ENCODE measurements around the gene CDH7.

Gene CDH7

DNA sequence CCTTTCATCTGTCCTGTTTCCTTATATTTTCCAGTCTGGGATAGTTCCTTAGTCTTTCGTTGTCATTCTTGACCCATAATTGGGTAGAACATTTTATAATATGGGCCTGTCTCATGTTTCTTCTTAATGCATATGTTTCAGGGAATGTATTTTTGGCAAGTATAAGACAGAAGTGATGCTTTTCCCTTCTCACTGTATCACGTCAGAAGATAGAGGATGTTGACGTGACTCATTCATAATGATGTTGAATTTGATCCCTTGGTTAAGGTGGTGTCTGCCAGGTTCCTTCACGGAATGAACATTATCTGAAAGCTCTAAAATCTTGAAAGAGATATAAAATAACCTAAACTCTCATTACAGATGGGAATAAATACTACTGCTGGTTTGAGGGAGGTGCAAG lies 18.8 kb downstream of the CDH7 start:
- no peak for DNase-seq

DNA sequence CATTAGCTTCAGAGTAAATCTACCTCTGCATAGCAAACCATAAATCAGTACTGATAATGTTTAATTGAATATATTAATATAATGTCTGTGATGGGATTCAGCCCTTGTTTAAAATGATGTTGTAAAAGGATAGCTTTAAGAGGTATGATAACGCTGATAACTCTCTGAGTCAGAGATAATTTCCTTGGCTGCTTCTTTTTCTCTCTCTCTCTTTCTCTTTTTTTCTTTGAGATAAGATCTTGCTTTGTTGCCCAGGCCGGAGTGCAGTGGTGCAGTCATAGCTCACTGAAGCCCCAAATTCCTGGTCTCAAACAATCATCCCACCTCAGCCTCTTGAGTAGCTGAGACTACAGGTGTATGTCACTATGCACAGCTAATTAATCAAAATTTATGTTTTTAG lies 35.7 kb downstream of the CDH7 start:
- DNase-seq, result no peak

DNA sequence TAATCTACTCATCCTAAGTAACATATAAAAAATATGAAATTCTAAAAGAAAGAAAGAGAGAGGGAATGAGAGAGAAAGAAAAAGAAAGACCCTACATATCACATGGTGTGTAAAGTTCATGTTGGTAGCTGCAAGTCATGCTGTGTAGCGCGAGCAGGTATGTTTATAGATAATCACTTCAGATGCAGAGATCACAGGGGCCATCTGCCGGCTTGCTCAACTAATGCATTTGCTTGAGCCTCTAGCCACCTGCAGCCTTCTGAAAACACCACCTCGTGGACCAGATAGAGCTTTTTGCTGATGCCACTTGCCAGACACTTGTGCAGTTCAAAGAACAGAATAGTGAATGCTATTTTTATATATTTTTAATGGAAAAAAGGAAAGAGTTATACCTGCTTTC lies 37.6 kb downstream of the CDH7 start:
- DNase-seq, result no peak

DNA sequence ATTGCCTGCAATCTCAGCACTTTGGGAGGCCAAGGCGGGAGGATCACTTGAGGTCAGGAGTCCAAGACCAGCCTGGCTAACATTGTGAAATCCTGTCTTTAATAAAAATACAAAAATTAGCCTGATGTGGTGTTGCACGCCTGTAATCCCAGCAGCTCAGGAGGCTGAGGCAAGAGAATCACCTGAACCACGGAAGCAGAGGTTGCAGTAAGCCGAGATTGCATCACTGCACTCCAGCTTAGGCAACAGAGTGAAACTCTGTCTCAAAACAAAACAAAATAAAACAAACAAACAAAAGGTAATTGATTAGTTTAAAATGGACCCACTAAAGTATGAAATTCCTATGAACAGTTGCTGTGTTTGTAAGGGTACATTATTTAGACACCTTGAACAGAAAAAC lies 39.8 kb downstream of the CDH7 start:
- DNase-seq, result no peak

DNA sequence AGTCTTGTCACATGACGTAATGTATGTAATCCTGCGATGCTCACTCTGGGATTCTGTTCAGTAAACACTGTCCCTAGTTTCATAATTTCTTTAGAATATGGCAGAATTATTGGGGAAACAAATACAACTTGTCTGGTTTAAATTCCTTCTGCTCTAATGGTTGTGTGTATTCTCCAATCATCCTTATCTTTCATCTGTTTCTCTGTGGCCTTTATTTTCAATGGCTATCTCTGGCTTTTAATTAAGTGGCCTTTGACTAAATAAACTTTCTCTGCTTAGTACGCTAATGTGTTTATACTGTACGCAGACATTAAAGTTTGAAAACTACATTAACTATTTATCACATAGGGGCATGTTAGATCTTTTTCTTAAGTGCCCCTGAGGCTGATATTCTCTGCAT lies 40.9 kb downstream of the CDH7 start:
- DNase-seq, result no peak

DNA sequence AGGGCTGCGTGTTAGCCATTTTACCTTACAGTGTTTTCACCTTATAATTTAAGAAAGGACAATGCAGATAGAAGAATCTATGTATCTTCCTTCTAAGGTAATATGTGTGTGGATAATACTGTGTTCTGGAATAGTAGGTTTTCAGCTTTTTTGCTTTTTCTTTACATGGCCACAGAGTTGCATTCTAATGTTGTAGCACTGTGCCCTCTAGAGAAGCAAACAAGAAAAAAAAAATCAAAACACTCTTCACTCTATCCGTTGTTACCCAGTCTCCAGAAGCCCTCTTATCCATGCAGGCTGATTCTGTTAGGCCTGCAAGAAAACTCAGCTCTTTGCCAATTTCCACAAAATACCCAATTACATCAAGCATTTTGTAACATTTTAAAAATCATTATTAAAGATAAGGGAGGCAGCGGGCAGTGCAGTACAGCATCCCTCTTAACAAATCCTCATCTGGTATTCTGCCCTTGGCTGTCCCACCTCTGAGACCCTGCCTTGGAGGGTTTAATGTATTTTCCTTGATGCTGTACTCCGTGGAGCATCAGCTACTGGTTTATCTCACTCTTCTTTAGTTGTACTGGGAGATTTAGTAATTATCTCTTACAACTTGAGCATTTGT lies 41.8 kb downstream of the CDH7 start:
- DNase-seq, result no peak

DNA sequence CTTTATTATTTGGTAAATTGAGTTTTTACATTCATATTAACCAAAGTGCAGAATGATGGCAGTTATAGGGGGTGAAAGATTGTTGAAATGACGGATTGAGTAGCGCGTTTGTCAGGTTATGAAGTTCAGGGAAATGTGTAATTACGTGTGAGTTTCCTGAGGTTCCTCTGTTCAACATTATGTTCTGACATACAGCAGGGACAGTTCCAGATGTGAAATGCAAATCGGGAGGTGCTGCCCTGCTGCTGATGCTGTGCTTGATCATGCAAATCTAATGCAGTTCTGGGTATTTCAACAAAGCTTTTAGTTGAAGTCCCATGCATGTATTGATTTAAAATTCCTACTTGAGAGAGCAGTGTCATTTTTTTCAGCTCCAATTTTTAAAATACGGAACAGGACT lies 57.9 kb downstream of the CDH7 start:
- no peak for DNase-seq

DNA sequence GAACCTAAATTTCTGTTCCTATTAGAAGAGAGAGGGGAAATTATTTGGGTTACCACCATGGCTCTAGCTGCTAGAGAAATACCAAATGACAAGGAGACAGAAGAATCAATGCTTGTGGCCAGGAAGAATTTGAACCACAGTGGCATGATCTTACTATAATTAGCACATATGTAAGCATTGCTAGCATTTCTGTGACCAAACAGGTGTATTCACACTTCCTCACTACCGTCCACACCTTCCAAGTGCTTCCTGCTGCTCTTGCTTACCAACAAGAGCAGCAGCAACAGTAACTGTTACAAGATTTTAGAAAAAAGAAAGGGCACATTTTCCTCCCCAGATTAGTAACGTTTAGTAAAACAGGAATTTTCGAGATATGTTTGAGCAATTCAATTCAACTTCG lies 60.5 kb downstream of the CDH7 start:
- no peak for DNase-seq

DNA sequence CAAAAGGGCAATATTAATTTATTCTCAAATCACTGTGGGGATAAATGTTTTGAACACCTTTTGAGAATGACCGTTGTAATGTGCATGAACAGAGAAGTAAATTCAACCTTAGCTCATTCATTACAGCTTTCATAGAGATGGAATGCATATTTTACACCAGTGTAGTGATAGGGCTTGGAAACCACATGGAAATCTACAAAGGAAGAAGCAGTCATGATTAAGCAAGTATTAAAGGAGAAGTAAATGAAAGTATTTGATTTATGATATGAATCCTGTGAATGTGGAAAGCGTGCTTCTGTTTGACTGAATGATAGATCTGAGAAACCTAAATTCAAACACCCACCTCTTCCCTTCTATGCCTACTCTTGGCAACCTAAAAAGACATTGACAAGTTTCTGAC lies 64.7 kb downstream of the CDH7 start:
- DNase-seq, result no peak

DNA sequence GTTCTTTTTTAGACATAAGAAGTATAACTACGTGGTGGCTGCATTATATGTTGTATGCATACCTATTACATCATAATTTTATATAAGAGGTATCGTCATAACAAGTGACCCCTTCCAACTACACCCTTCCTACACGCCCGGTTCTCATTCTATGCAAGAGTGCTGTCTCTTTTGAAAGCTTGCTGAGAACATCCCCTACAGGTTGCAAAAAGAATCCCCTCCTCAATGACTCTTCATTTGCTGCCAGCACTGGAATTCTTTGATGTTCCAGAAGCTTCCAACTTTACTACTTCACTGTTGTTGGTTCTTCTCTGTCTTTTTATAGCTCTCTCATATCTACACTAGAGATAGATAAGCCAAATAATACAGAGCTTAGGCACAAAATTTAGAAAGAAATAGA lies 66.4 kb downstream of the CDH7 start:
- no peak for DNase-seq

DNA sequence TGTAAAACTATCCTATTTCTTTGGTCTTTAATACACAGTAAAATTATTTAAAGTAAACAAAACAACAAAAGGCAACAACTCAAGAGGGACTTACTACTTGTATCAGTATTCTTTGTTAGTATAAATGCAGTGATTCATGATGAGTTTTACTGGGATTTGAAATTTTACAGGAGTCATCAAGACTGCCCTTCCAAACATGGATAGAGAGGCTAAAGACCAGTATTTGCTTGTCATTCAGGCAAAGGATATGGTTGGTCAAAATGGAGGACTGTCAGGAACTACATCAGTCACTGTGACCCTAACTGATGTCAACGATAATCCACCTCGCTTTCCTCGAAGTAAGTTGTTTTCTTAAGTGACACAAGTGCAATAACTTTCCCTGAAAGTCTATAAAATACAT lies 71.1 kb downstream of the CDH7 start:
- no peak for DNase-seq

DNA sequence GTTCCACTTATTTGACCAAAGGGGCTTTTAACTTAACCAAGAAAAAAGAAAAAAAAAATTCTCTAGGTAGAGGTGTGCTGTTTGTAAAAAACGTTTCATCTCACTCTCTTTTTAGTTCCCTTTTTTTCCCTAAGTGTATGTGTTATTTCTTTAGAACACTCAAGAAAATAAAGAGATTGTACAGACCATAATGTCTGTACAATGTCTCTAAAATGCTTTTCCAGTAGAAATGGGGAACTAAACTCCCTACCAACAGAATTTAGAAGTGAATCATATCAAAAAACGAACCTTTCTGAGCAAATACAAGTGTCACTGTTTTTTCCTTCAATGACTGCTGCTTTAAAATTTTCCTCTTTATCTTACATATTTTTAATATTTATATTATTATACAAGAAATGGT lies 72.0 kb downstream of the CDH7 start:
- DNase-seq, result no peak

DNA sequence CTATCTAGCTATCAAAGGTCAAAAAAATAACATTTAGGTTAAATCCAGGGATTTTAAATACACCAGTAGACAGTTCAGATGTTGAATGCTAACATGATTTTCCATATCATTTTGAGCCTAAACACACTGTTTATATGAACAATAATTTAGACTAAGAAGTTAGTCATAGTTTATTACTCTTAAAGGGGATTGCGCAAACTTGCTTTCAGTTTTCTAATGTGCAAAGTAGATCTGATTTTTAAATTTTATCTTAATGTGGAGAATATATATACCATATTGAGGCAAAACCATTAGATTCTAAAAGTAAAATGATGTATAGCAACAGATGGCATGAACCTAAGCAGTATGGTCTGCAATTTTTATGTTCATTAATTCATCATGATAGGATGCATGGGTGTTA lies 76.6 kb downstream of the CDH7 start:
- no peak for DNase-seq

DNA sequence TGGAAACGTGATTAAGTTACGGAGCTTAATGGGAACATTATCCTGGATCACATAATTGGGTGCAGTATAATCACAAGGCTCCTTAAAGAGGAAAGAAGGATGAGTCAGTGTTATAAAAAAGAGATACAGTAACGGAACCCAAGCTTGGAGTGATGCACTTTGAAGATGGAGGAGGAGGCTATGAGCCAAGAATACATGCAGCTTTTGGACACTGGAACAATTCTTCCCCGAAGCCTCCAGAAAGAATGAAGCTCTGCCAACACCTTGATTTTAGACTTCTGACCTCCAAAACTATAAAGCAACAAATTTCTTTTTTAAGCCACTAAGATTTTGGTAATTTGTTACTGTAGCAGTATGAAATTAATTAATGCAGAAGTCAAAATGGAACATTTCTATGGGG lies 85.1 kb downstream of the CDH7 start:
- DNase-seq, result no peak

DNA sequence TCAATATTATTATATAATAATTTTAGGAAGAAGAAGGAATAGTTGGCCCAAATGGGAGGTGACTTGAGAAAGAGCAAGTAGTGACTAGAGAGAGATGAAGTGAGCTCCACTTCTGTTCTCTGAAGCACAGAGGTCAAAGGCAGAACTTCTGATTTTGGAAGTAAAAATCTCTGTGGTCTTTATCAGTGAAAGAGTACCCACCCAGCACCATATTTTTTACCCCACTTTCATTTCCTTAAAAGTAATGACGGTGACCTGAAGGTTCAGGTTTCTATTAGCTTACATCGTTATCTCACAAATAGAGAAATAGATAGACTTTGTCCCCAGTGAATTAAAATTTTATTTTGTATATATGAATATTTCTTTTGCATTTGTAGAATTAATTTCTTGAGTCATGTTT lies 95.3 kb downstream of the CDH7 start:
- no peak for DNase-seq

DNA sequence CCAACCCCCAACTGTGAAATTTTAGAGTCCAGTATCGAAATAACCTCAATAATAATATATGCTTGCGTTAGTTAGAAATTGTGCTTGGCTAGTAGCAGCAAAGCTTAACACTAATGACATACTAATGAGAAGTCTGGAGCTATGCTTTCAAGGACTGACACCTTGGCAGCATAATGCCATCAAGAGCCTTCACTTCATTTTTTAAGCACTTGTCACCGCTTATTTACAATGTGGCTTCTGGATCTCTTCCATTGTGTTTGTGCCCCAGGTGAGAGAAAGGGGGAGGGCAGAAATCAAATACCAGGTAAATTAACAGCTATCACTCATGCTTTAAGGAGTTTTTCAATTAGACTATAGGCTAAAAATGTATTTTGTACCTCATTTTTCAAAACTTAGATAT lies 101.5 kb downstream of the CDH7 start:
- no peak for DNase-seq

DNA sequence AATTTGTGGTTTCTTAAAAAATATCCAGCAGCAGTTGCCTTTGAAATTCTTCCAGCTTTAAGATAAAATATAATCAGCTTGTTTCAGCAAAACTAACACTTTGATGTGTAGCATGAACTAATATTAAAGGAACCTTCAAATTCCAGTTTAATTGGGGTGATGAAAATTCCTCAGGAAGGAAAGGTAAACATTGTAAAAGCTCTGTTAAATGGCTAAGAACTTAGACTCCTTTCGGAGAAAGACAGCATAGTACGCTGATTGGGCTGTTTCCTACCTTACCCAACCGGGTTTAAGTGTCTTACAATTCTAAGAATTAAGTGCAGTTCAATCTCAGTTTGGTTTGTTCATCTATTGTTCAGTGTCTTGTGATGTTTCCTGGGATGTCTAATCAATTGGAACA lies 108.3 kb downstream of the CDH7 start:
- DNase-seq, result no peak

DNA sequence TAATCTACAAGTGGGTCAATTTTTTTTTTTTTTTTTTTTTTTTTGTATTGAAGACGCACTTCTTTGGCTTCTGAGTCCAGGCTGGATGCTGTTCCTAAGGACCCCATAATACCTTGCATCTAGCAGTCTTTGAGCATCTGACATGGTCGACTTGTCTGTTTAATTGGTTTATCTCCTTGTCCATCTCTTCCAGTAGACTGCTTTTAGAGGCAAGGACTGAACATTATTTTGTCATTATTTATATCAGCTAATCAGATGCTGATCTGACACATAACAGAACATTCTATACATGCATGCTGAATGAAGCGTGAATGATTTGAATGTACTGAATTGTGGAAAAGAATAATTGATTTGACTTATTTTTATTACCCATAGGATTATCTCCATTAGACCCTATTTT lies 118.7 kb downstream of the CDH7 start:
- DNase-seq, result no peak

DNA sequence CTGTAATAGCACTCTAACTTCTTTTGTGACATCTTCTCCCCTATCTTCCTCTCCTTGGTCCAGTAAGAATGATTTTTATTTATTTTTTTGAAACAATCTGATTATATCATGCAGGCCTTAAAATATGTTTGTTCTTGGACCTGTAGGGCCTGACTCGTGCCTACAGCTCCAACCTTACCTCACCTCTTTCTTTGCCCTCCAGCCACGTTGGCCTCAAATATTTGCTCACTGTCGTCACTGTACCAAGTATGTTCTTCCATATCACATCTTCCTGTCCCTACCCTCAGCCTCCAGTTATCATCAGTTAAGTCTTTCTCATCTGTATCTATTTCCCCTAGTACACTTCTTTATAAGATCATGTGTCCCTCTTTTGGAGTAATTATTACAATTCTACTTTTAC lies 125.5 kb downstream of the CDH7 start:
- no peak for DNase-seq

DNA sequence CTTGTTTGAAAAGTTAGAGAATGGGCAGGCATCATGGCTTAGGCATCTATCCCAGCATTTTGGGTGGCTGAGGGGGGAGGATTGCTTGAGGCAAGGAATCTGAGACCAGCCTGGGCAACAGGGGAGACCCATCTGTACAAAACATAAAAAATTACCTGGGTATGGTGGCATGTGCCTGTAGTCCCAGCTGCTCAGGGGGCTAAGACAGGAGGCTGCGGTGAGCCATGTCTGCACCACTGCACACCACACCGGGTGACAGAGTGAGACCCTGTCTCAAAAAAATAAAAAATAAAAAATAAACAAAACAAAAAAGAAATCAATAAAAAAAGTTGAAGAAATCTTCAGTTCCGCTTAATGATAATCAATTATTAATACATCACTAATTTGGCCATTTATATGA lies 146.5 kb downstream of the CDH7 start:
- DNase-seq, result no peak

DNA sequence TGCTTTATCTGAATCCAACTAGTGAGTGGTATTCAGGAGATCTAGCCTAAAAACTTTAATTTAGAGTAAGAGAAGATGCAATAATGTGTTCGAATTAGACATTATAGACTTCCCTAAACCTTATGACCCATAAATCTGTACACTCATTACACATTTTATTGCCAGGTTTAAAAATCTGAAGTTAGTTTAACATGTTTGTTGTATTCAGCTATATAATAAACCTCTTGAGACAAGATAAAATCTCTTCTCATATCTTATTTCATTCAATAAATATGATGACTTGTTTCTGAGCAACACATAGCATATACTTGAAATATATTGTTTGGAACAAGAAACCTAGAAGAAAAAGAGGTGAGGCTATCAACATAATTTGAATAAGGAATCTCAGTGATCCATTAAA lies 150.7 kb downstream of the CDH7 start:
- DNase-seq, result no peak

DNA sequence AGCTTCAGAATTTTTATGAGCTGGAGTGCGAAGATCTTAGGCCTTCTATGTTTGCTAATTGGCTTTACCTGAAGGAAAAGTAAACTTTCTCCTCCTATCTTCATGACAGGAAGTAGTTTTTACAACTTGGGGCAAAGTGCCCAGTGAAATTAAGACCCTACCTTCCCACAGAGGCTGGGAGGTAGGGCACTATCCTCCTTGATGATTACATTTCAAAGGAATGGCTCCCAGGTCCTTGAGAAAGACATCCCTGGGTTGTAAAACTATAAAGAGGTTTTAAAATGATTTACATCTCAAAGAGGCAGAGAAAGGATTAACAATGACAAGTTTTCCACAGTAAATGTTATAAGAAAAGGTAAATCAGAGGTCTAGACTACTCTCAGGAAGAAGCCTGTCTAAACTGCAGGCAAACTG lies 155.8 kb downstream of the CDH7 start:
- no peak for DNase-seq

DNA sequence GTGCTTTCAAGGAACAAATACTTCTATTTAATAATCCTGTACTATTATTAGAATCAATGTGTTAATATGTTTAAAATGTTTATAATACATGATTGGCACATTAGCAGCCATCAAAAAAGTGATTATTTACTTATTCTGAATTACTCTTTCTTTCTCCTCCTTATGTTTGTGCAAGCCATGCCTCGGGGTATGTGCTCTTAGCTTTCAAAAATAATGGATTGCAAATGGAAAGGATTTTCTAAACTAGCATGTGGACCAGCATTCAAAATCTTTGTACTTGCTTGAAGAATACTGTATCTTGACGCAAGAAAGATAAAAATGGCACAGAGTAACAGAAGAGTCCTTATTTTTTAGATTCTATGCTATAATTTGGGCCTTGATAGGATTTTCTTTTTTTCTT lies 156.5 kb downstream of the CDH7 start:
- DNase-seq, result no peak

DNA sequence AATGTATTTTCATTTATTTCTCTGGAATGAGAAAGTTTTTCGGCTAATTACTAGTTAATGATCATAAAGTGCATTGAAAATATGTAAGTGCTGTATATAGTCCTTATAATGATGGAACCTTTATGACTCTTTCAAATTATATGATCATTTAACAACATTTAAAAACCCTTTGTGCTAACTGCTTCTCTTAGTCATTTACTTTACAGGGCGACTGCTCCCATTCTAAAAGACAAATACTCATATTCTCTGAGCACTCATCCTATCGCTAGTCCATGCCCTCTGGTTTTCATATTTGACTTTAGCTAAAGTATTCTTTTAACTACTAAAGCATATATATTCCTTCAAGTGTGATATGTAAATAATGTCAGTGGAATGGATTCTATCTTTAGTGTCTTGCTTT lies 168.2 kb downstream of the CDH7 start:
- DNase-seq, result no peak

DNA sequence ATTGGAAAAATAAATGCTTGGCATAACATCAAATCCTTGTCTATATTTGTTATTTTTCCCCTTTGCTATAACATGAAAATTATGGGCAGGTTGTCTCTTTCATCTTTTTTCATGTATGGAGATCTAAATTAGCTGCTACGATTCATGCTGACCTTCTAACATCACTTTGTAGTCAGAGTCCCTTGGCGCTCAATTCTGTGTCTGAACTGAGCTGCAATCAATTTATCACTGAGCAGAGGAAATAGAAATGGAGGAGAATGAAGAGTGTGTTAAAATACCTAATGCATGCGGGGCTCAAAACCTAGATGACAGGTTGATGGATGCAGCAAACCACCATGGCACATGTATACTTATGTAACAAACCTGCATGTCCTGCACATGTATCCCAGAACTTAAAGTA lies 168.9 kb downstream of the CDH7 start:
- DNase-seq, result no peak

DNA sequence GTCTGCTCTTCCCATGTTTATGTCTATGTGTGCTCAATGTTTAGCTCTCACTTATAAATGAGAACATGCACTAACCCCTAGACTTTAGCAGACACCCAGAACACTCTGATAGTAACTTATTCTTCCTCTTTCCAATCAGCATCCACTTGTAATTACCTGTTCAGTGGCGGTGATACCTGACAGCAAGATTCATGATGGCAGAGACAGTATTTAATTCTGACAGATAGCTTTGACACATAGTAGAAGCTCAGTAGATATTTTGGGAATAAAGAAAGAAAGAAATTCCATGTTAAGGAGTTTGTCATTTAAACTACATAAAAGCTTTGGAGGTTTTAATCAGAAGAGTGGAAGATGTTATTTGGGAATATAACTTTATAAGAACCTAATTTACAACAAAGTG lies 171.3 kb downstream of the CDH7 start:
- DNase-seq, result no peak

Measured in activated CD8-positive, alpha-beta memory T cell treated with anti-CD3 and anti-CD28 coated beads, Interleukin-2, amount 50 U/mL, for 48 hours (primary cell).